Dermis blood vessel endothelial cell (primary cell): ENCODE results near the gene GATAD2B. TPM values are rescaled to one million over a fixed set of nuclear protein-coding genes. Genes with fewer than 3 reads are reported as not detected.
"Not testable (repeated sequence)": the region's sequence is repeated elsewhere in the genome, so short reads cannot be mapped to it uniquely, and the experiment has no call there.

Experiments used
- DNase-seq: peaks from one replicate; pipeline ENCODE4 v3.0.0; 2010
- total RNA-seq: library from RNA; depleted of rRNA; stranded (reverse); fragments of >200 nt; gene quantifications from 2 replicates; pipeline ENCODE4 v1.2.3, GENCODE V29; 2014

The GATAD2B gene
- total RNA-seq, 1 donor from 2014 or later = 5.4 TPM

- no peak for DNase-seq
Observed at GRCh38 chr1:153929981-153930948, 7.5 kb upstream of the GATAD2B start.

- no peak for DNase-seq
Observed at GRCh38 chr1:153929426-153929825, 6.7 kb upstream of the GATAD2B start.

GRCh38 chr1:153928791-153929341 is 6.1 kb upstream of the GATAD2B start:
- DNase-seq = peak; percentile 88

- no peak for DNase-seq
Observed at GRCh38 chr1:153928245-153928644, 5.5 kb upstream of the GATAD2B start.

GRCh38 chr1:153926405-153926804 is 3.6 kb upstream of the GATAD2B start:
- DNase-seq = no peak

GRCh38 chr1:153922076-153922971 is 448 bp downstream of the GATAD2B start:
- no peak for DNase-seq

GRCh38 chr1:153921803-153922075 is 1.0 kb downstream of the GATAD2B start:
- DNase-seq = peak; percentile 28

- DNase-seq = no peak
Observed at GRCh38 chr1:153921080-153921802, 1.5 kb downstream of the GATAD2B start.

- DNase-seq = peak; percentile 44
Observed at GRCh38 chr1:153919876-153920852, 2.6 kb downstream of the GATAD2B start.

- no peak for DNase-seq
Observed at GRCh38 chr1:153916297-153916696, 6.5 kb downstream of the GATAD2B start.

- DNase-seq = no peak
Observed at GRCh38 chr1:153912349-153912748, 10.4 kb downstream of the GATAD2B start.

GRCh38 chr1:153910560-153910959 is 12.2 kb downstream of the GATAD2B start:
- not testable (repeated sequence) for DNase-seq

GRCh38 chr1:153908071-153908470 is 14.7 kb downstream of the GATAD2B start:
- DNase-seq = no peak

- no peak for DNase-seq
Observed at GRCh38 chr1:153907134-153907533, 15.6 kb downstream of the GATAD2B start.

- no peak for DNase-seq
Observed at GRCh38 chr1:153906396-153906795, 16.4 kb downstream of the GATAD2B start.

GRCh38 chr1:153905908-153906307 is 16.9 kb downstream of the GATAD2B start:
- not testable (repeated sequence) for DNase-seq

- DNase-seq = no peak
Observed at GRCh38 chr1:153903841-153904455, 18.8 kb downstream of the GATAD2B start.

- DNase-seq = no peak
Observed at GRCh38 chr1:153899509-153899908, 23.3 kb downstream of the GATAD2B start.

- not testable (repeated sequence) for DNase-seq
Observed at GRCh38 chr1:153895866-153896265, 26.9 kb downstream of the GATAD2B start.

GRCh38 chr1:153891042-153891441 is 31.7 kb downstream of the GATAD2B start:
- DNase-seq = not testable (repeated sequence)

GRCh38 chr1:153888533-153888932 is 34.2 kb downstream of the GATAD2B start:
- DNase-seq = no peak
